MV-4-11 (cell line): ENCODE measurements around the gene ACOT13.
"Not testable (repeated sequence)": the region's sequence is repeated elsewhere in the genome, so short reads cannot be mapped to it uniquely, and the experiment has no call there.

Experiments
- DNase-seq: peaks from one replicate; lab custom pipeline; 2025; lab: John Stamatoyannopoulos, UW

Gene ACOT13

DNA sequence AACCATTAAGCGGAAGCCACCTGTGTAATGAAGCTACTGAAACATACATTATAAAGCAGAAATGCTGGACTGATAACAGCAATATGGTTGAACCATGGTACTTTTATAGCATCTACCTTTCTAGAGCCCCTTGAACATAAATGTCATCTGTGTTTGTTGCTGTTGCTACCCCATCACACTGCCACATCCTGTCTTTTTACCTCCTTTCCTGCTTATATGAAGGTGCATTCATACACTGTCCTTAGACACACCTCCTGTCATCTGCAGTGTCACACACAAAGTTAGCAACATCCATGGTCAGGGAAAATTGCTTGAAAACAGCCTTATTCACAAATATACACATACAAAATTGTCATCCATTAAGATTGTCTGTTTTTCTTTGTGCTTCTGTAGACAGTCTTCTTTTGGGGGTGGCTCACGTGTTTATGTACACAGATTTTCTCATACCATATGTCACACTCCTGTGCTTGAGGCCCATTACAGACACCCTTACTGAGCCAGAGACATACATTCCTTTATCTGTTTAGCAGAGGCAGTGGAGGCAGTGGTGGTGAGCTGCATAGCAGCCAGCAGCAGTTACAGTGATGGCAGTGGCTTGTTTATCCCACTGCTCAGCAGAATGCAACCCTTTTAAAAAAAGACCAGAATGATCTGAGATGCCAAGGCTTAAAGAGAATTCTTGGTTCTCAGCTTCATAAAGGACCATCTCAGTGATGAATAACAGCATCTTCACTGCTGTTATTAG lies 26.1 kb downstream of the ACOT13 start:
- DNase-seq, result no peak

DNA sequence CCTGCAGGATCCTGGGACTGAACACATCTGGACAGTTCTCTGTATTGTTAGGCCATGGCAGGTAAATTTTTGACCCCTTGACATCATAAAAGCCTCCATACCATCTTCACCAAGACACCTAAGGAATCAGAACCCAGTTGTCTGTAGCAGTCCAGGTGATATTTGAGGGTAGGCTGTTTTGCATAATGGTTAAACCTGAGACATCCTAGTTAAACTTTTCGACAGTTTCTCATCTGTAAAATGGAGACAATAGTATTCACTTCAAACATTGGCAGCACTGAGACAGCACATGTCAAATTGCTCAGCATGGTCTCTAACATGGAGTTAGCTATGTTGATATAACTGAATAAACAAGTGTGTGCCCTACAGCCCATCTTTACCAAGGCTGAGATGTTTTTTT lies 27.3 kb downstream of the ACOT13 start:
- no peak for DNase-seq

DNA sequence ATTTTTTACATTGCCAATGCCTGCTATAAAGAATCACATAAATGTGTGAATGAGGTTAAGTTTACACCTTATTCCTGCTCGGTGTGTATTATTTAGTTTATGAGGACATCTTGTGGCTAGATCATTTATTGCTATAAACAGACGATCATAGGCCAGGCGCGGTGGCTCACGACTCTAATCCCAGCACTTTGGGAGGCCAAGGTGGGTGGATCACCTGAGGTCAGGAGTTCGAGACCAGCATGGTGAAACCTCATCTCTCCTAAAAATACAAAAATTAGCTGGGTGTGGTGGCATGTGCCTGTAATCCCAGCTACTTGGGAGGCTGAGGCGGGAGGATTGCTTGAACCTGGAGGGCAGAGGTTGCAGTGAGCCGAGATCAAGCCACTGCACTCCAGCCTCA lies 28.8 kb downstream of the ACOT13 start:
- peak; percentile 12 for DNase-seq

DNA sequence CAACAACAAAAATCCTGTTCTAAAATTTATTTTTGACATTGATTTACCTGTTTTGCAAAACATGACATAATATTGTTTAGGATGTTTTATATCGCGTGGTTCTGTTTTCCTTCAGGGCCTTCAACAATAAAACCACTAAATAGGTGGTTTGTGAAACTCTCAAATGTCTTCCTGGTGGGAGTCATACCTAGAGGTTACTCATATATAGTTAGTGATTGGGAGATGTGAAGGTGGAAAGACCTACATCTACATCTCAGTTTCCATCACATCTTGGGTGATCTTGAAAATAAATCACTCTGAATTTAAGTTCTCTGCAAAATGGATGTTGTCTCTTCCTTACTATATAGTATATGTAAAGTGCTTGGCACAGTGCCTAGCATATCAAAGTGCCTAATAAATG lies 29.2 kb downstream of the ACOT13 start:
- no peak for DNase-seq

DNA sequence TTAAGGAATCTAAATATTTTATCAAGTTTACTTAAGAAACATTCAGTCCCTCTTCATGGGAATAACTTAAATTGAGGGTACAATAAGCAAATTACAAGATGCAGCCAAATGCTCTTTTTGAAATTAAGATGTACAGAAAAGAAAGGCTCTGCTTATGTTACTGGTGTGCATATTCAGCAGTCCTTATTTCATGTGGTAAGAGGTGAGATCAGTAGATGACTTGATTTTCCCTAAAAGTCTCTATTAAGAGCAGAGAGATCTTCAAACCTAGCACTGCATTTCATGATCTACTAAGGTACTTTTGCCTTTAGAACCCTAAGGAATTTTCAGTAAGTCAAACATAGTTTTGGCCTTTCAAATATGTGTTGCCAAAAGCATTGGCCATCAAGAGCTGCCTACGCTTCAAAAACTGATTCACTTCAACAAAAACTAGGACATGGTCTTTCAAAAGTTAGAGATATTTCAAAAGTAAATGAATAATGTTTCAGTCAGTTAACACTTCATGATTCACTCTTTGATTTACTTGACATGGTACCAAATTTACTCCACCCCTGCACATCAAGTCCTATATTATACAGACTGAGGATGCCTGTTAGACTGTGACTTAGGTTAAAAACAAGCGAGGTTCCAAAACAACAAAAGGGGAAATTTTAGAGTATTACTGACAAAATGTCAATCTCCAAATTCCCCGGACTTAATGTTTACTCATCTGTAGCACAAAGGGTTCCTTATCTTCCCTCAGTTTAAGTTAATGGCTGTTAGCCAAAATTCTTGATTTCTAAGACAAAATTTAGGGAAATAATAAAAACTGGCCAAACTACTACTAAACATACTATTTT lies 32.9 kb downstream of the ACOT13 start:
- DNase-seq, result no peak

DNA sequence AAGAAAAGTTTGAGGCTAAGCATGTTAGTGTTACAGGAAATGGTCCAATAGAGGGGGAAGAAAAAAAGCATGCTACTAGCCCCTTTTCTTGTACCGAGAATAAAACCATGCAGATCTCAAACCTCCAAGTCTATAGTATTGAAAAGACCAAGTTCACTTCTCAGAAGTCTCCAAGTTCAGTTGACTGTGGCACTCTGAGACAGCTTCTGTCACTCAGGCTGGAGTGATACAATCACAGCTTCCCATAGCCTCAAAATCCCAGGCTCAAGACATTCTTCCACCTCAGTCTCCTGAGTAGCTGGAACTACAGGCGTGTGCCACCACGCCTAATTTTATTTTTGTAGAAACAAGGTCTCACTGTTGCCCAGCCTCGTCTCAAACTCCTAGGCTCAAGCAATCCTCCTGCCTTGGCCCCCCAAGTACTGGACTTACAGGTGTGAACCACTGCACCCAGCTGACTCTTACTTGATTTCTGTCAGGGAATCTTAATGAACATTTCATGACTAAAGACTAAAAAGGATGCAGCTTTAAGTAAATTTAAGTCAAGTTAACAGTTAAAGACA lies 35.9 kb downstream of the ACOT13 start:
- no peak for DNase-seq

DNA sequence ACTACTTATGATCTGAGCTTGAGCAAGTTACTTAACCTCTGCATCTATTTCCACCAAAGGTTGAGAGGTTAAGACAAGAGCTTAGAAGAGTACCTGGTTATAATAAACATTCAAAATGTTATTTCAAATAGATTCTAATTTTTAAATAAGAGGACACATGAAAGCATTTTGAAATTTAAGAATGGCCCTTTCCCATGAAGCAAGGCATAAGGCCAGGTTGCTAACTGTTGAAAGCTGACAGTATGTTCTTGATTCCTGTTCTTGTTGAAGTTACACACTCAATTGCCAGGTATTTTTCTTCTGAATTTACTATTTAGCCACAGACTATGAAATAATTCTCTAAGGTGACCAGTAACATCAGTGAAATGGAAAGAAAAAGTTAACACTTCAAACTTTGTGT lies 37.6 kb downstream of the ACOT13 start:
- DNase-seq, result no peak

DNA sequence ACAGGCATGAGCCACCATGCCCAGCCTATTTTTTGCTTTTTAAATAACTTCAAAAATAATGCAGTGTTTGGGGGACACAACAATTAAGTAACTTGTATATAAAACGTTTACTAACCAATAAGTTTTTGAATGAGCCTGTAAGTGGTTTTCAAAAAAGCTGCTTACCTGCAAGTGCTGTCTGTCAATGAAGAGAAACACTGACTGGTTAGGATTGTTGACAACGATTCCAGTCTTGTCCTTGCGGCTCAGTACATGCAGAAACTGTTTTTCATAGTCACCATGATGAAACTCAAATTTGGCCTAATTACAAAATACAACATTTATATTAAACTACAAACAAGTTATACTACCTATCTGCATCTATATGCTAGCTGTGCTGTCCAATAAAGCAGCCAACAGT lies 41.7 kb downstream of the ACOT13 start:
- no peak for DNase-seq

DNA sequence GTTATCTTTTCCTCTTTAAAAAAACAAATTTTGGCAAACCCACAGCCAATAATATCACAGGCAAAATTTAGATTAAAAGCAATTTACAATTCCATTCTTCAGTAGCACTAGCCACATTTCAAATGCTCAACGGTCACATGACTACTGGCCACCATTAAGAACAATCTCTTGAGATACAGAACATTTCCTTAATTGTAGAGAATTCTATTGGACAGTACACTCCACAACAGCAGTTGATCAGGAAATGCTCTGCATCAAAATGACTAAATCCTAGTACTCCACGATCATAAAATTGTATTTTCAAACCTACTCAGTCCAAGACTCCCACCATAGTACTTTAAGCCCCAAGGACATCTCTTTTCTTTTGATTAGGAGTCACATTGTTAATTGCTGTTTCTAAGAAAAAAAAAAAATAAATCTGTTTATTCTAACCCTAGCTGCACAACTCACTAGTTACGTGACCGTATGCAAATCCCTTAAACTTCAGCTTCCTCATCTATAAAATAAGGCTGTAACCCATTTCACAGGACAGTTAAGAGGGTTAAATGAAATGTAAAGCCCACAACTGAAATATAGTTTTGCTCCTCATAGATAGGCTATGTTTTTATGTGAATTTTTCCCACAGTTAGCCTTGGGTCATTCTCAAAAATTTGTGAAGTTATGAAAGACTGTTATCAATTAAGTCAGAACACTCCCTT lies 42.3 kb downstream of the ACOT13 start:
- no peak for DNase-seq

DNA sequence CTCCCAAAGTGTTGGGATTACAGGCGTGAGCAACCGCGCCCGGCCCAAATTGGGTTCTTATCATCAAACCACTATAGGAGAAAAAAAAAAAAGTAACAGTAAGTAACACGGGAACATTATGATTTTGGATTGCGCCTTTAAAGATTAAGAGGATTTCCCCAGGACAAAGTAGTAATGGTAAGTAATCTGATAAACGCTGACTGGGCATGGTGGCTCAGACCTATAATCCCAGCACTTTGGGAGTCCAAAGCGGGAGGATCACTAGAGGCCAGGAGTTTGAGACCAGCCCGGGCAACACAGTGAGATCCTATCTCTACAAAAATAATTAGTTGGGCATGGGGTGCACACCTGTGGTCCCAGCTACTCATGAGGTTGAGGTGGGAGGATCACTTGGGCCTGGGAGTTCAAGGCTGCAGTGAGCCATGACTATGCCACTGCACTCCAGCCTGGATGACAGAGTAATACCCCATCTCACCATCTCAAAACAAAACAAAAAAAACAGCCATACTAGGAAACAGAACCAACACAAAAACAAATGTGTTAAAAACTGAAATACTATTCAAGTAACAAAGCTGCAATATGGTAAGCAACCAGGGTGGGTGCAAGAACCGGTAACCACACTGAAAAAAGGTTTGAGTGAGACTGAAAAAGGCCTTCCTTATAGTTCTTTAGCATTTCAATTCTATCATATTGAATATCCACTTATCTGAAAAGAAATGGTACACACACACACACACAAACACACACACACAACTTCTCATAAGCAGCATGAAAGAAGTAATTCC lies 43.8 kb downstream of the ACOT13 start:
- DNase-seq, result no peak

DNA sequence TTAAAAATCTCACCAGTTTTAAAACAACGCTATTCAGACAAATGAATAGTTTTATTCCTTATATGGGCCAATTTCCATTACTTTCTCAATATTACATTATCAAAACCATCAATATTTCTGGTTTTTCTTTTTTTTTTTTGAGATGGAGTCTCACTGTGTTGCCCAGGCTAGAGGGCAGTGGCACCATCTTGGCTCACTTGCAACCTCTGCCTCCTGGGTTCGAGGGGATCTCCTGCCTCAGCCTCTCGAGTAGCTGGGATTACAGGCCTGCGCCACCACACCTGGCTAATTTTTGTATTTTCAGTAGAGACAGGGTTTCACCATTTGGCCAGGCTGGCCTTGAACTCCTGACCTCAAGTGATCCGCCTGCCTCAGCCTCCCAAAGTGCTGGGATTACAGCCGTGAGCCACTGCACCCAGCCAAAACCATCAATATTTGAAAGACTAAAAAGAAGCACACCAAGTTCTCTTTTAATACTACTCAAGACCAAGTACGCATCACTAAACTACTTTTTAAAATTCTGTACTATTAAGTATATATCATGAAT lies 49.8 kb downstream of the ACOT13 start:
- DNase-seq, result not testable (repeated sequence)

DNA sequence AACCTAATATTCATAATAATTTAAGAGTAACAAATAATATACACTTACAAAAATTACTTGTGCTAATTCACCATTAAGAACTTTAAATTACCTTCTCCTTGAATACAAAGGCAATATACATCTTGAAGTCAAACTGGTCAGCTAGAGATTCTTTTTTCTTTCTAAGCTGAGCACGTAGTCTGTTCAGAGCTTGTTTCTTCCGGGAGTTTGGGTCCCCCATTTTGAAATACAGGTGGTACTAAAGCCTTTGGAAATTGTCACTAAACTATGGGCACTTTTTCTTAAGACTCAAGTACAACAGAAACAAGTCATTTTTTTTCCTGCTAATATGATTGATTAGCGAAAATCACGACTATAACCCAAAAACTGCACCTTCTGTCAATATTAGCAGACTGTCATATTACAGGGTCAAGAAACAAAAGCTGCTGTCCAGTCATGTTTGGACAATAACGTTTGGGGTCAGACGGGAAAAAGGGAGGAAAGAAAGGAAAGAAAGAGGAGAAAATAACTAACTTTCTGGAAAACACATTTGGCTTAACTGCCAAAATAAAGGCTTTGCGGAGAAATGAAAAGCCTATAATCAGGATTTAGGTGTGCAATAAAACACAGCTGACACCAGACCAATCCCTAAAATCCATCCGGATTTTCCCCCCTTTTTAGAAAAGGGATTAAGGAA lies 51.7 kb downstream of the ACOT13 start:
- no peak for DNase-seq

DNA sequence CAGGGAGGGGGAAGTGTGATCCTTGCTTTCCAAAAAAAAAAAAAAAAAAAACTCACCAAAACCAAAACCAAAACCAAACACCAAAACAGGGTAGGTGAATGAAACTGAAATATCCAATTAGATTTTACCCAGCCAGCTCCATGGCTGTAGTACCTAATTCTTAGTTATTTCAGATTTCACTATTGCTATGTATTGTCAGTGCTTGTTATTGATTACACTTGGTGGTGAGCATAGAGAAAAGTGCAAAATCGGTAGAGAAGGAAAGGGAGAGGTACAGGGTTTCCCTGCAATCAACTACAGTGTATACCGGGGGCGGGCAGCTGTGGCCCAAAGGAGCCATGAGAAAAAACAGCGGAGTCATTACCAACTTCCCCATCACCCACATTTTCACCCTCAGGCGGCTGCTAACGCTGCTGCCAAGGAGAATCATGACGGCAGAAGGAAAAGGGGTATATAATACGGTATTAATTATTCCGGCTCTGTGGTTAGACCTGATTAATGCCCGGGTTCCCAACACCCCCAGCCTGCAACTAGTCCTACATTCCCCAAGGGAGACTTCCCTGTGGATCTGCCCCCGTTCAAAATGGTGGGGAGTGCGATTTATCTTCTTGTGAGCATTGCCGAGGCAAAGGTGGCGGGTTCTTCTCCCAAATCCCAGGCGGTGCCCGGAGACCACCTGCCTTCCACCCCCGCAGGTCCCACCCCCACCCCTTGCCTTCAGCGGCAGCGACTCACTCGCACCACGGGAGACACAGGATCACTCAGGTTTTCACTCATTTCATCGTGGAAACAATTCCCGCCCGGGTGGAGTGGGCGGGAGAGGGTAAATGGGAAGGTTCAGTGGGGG lies 52.5 kb downstream of the ACOT13 start, which contains the start of gene C6orf62:
Gene C6orf62, minus strand, starts transcription at position 30 of the 847 bp plus-strand sequence. CDS start 486 bp downstream, outside the sequence.
- DNase-seq, result peak; percentile 52

DNA sequence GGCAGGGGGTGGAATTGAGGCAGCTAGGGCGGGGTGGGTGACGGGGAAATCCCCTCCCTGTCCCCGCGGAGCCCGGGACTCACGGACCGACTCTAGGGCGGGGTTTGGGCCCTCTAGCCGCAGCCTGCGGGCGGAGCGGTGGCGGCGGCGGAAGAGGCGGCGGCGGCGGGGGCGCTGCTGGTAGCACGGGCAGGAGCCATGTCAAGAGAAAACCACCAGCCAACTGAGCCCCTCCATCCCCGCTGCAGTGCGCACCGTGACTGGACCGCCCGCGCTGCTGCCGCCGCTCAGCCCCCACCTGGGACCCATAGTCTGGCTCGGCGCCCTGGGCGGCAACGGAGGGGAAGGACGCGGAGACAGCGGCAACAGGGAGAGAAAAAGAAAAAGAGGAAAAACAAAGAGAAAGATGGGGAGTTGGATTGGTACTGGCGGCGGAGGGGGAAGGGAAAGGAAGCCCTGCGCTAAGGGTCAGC lies 53.3 kb downstream of the ACOT13 start:
- peak; percentile 37 for DNase-seq

DNA sequence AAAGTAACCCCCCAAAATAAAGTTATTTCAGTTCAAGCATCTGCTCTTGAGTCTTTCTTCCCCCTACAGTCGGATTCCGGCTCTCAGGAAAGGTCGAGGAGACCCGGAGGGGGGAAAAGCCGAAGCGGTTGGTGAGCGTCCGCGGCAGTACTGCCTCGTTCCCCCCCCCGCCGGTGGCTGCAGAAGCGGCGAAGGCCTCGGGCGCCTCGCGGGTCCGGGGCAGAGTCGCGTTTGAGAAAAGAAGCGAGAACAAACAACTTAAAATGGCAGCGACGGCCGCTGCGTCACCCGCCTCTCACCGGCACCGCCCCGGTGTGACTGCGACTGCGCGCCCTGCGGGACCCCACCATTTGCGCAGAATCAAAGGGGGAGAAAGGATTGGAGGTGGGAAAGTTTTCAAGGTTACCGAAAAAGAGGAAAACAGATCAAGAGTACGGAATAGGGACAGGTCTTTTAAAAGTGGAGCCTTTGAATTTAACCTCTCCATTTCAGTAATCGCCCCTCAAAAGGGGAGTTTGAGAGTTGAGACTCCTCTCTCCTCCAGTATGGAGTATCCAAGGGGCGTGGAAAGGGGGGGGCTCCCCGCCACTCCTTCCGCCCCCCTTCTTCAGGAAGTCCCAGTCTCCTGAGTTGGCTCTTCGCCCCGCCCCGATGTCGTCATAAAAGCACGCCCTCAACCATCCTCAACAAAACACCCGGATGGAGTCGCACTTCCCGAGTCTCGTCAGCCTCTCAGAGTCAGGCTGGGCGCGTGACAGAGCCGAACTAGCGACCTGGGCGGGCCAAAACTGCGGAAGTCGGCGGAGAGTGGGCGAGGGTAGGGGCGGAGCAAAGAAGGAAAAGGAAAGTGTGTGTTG lies 54.0 kb downstream of the ACOT13 start:
- peak; percentile 99 for DNase-seq

DNA sequence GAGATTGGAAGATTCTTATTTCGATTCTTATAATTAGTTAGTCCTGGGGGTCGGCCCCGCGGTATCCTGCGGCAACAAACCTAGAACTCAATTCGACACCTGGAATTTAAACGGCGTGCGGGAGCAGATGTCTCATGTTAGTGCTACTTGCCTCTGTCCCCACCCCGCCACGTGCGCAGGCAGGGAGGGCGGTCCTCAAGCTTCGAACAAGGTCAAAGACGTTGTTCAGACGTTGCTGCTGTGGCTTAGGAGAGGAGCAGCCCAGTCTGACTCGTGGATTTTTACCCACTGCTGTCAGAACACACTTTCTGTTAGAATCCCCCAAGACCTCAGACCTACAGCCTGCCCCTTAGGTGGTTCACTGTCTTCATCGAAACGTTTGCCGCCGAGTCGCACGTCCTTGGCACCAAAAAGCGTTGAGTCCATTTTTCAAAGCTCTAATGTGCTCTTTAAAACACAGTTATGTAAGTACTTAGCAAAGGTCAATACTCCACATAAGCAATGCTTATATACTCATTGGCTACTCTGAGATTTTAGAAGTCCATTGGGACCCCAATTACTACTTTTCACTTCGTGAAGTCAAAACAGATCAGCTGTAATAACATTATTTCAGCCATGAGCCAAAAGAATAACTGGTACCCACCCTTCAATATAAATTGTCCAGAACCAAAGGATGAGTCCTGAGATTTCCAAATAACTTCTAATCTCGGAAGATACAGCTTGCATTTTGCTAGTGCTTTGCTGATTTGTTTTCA lies 54.8 kb downstream of the ACOT13 start:
- DNase-seq, result no peak

DNA sequence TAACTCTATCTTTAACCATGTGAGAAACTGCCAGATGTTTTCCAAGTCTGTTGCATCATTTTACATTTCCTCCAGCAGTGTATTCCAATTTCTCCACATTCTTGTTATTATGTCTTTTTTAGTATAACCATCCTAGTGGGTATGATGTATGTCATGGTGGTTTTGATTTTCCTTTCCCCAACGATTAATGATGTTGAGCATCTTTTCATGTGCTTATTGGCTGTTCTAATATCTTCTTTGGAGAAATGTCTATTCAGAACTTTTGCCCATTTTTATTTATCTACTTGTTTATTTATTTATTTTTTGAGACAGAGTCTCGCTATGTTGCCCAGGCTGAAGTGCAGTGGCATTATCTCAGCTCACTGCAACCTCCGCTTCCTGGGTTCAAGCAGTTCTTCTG lies 56.4 kb downstream of the ACOT13 start:
- no peak for DNase-seq

DNA sequence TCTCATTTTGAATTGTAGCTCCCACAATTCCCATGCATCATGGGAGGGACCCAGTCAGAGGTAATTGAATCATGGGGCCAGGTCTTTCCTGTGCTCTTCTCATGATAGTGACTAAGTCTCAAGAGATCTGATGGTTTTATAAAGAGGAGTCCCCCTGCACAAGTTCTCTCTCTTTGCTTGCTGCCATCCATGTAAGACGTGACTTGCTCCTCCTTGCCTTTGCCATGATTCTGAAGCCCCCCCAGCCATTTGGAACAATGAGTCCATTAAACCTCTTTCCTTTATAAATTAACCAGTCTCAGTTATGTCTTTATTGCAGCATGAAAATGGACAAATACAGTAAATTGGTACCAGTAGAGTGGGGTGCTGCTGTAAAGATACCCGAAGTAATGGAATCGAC lies 63.8 kb downstream of the ACOT13 start:
- not testable (repeated sequence) for DNase-seq
